ENCODE results near the gene SDC1. TPM values are rescaled to one million over a fixed set of nuclear protein-coding genes. Genes with fewer than 3 reads are reported as not detected.

Gene SDC1
- total and polyA plus RNA-seq, 2 of the 8 experiments (the other 6 are each of a cell fraction or from before 2014, with no cell fraction given), result 45.3 to 73.3 TPM

- no peaks in the 10 kb centered on the region for H3K79me2 ChIP-seq (ENCODE audit: control insufficient read depth in 1 of 2, insufficient read depth in 2 of 2, low read length in 2 of 2)
- FAIRE-seq (no peak), DNase-seq (ENCODE audit: low read depth in 1 of 2, low spot score in 2 of 2) (no peak)
- no peak overlapping the region for H3K4ac ChIP-seq (replicated peaks; ENCODE audit: insufficient read length, low read depth, low read length)
- H3K36me3 ChIP-seq (ENCODE audit: control insufficient read depth in 2 of 4, insufficient read depth in 4 of 4, low read length in 3 of 4), result no peaks in the 10 kb centered on the region
- H2AFZ ChIP-seq (ENCODE audit: low read length), result no peak overlapping the region
- no peak overlapping the region for H2BK12ac ChIP-seq (ENCODE audit: low read depth, low read length)
- no peak overlapping the region for H4K91ac ChIP-seq (replicated peaks; ENCODE audit: insufficient read length, low read length)
- no peak overlapping the region for H3K56ac ChIP-seq (replicated peaks; ENCODE audit: insufficient read length, low read depth, low read length)
- no peak overlapping the region for H3K23ac ChIP-seq (ENCODE audit: insufficient read length)
- H2BK120ac ChIP-seq (replicated peaks; ENCODE audit: low read depth, low read length), result no peak overlapping the region
- H4K8ac ChIP-seq (ENCODE audit: extremely low read depth, insufficient read depth, low read length), result no peak overlapping the region
- peaks cover 0 to 36% (median 16%) of the 10 kb centered on the region in 4 experiments; a peak in 6 of 7 replicates for H3K4me1 ChIP-seq (replicated peaks in 1 of 4; ENCODE audit: control insufficient read depth in 3 of 4, insufficient read depth in 4 of 4, low read length in 3 of 4)
- H3K27me3 ChIP-seq (replicated peaks in 1 of 4; ENCODE audit: control insufficient read depth in 3 of 4, extremely low read depth in 1 of 4, insufficient read depth in 3 of 4, low read length in 3 of 4), result no peaks in the 10 kb centered on the region; a peak in 2 of 7 replicates
- no peaks in the 10 kb centered on the region for H3K23me2 ChIP-seq (ENCODE audit: low read depth, low read length)
- WGBS, 2 experiments (ENCODE audit: extremely low coverage in 1 of 2, insufficient coverage in 1 of 2, insufficient read length in 1 of 2, insufficient replicate concordance in 2 of 2, low coverage in 1 of 2, low lambda C conversion rate in 2 of 2, missing lambda C conversion rate in 1 of 2), result 90% methylated on average over 15 of the region's 17 CpGs; no CpG with 5 or more reads in 1 of the 2 experiments
- H3K9ac ChIP-seq (replicated peaks in 1 of 4; ENCODE audit: extremely low read depth in 1 of 4, low read depth in 3 of 4, low read length in 3 of 4), result no peak overlapping the region
- no peak overlapping the region for H3K4me3 ChIP-seq (ENCODE audit: extremely low read depth in 1 of 4, insufficient read depth in 2 of 4, low read depth in 3 of 4, low read length in 4 of 4)
- no peak overlapping the region for H2BK5ac ChIP-seq (ENCODE audit: low read depth, low read length)
- no peak overlapping the region for H3K4me2 ChIP-seq (ENCODE audit: insufficient read depth in 1 of 2, low read depth in 2 of 2, low read length in 2 of 2)
- H4K5ac ChIP-seq (ENCODE audit: insufficient read length, low read depth, low read length), result no peak overlapping the region
- no peak overlapping the region for H2BK20ac ChIP-seq (ENCODE audit: low read length)
- no peaks in the 10 kb centered on the region for H3K9me3 ChIP-seq (ENCODE audit: insufficient read depth in 2 of 2, low read depth in 1 of 2, low read length in 1 of 2)
- CTCF ChIA-PET (ENCODE audit: partially characterized antibody), result interaction anchor here (0.8 to 17.4 kb wide), 7 partner anchors 10 to 169 kb away, joined by 3 to 163 read pairs (median 5); no protein-coding TSS in a partner anchor
- no peak overlapping the region for H3K27ac ChIP-seq (ENCODE audit: low read depth, low read length)
- TF ChIP-seq SUZ12 (IDR thresholded peaks at IDR 0.05; ENCODE audit: low read length) (no peak), PHF8 (conservative IDR thresholded peaks at IDR 0.05; ENCODE audit: low read depth, low read length) (no peak), TCF12 (IDR thresholded peaks at IDR 0.05; ENCODE audit: low read depth, low read length) (no peak), CHD1 (IDR thresholded peaks at IDR 0.05; ENCODE audit: low read depth, low read length) (no peak), EGR1 (IDR thresholded peaks at IDR 0.05; ENCODE audit: borderline replicate concordance, low read depth, low read length) (no peak), CHD2 (IDR thresholded peaks at IDR 0.05; ENCODE audit: low read length) (no peak), RXRA (IDR thresholded peaks at IDR 0.05; ENCODE audit: insufficient read depth, low read depth, low read length) (no peak), TAF1 (IDR thresholded peaks at IDR 0.05; ENCODE audit: low read depth, low read length) (no peak), SP2 (IDR thresholded peaks at IDR 0.05; ENCODE audit: low read length) (no peak)
- TF ChIP-seq, protein P1, sequence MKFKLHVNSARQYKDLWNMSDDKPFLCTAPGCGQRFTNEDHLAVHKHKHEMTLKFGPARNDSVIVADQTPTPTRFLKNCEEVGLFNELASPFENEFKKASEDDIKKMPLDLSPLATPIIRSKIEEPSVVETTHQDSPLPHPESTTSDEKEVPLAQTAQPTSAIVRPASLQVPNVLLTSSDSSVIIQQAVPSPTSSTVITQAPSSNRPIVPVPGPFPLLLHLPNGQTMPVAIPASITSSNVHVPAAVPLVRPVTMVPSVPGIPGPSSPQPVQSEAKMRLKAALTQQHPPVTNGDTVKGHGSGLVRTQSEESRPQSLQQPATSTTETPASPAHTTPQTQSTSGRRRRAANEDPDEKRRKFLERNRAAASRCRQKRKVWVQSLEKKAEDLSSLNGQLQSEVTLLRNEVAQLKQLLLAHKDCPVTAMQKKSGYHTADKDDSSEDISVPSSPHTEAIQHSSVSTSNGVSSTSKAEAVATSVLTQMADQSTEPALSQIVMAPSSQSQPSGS (IDR thresholded peaks at IDR 0.05; ENCODE audit: low read length), result no peak
- no peak overlapping the region for H2AK5ac ChIP-seq (ENCODE audit: low read depth, low read length)
- H3K14ac ChIP-seq (ENCODE audit: insufficient read length), result no peak overlapping the region
- H3K18ac ChIP-seq (ENCODE audit: extremely low read depth, low read length), result no peak overlapping the region
- H3K79me1 ChIP-seq (ENCODE audit: low read depth, low read length), result no peaks in the 10 kb centered on the region
- H2BK15ac ChIP-seq (ENCODE audit: low read length), result no peak overlapping the region
- H4K20me1 ChIP-seq (replicated peaks in 1 of 2; ENCODE audit: control insufficient read depth in 1 of 2, insufficient read depth in 2 of 2, low read length in 2 of 2), result no peaks in the 10 kb centered on the region
- POLR2A ChIA-PET (ENCODE audit: partially characterized antibody), result interaction anchor here (1.2 to 1.3 kb wide), 2 partner anchors 22 to 81 kb away, joined by 3 read pairs; no protein-coding TSS in a partner anchor
Measured at GRCh38 chr2:20184067-20184938, 40.6 kb downstream of the SDC1 start.
